IMR-90 (cell line): ENCODE results near the gene DAGLA. TPM values are rescaled to one million over a fixed set of nuclear protein-coding genes. Genes with fewer than 3 reads are reported as not detected.

ENCODE experiments used
- ATAC-seq: fragments of 200-7000 bp; cut with Tn5 transposase; 2 replicates; pipeline ENCODE4 v1.9.1; 2020; ENCODE audit warnings: low read depth, mild to moderate bottlenecking, moderate library complexity
- BruUV-seq: library from RNA; stranded (reverse); fragments of 400-500 nt; replicated peaks from 2 replicates; lab custom pipeline; 2021; lab: Mats Ljungman, UMichigan
- CTCF ChIA-PET: fragments of 300-600 bp; formaldehyde crosslinking; extraction: SDS; loops from one replicate; lab custom pipeline; 2021; ENCODE audit warnings: antibody characterized with exemption; lab: Yijun Ruan, JAX
- POLR2A ChIA-PET: fragments of 300-600 bp; sonication (Branson Sonifier 250); formaldehyde crosslinking; loops from one replicate; lab custom pipeline; 2022; ENCODE audit warnings: antibody characterized with exemption; ENCODE audit not compliant: unreplicated experiment; lab: Charles Lee
- DNase-seq: peaks from one replicate; pipeline ENCODE4 v3.0.0; 2013
- H2AFZ ChIP-seq: replicated peaks from 2 replicates; pipeline ENCODE3; 2013; ENCODE audit warnings: low read length, mild to moderate bottlenecking; ENCODE audit not compliant: poor library complexity
- H2AK5ac ChIP-seq: 2 replicates; pipeline ENCODE4 v1.6.1; 2013; ENCODE audit warnings: low read depth, low read length, inconsistent platforms
- H2AK9ac ChIP-seq: replicated peaks from 2 replicates; pipeline ENCODE3; 2013; ENCODE audit warnings: mild to moderate bottlenecking, low read depth, low read length, moderate library complexity; ENCODE audit not compliant: poor library complexity
- H2BK120ac ChIP-seq: 2 replicates; pipeline ENCODE4 v1.6.1; 2013; ENCODE audit warnings: low read depth, low read length, inconsistent platforms
- H2BK15ac ChIP-seq: 3 replicates; pipeline ENCODE4 v1.6.1; 2013; ENCODE audit warnings: low read depth, low read length, inconsistent platforms
- H2BK20ac ChIP-seq: 2 replicates; pipeline ENCODE4 v1.6.1; 2013; ENCODE audit warnings: low read depth, mild to moderate bottlenecking, inconsistent platforms, low read length, moderate library complexity
- H2BK5ac ChIP-seq: 2 replicates; pipeline ENCODE4 v1.6.1; 2013; ENCODE audit warnings: mild to moderate bottlenecking, low read depth, low read length, inconsistent platforms; ENCODE audit not compliant: poor library complexity, severe bottlenecking
- H3K14ac ChIP-seq: replicated peaks from 2 replicates; pipeline ENCODE4 v1.6.1; 2013; ENCODE audit warnings: low read depth, low read length, inconsistent platforms
- H3K18ac ChIP-seq: 2 replicates; pipeline ENCODE4 v1.6.1; 2013; ENCODE audit warnings: low read depth, low read length, control low read depth
- H3K23ac ChIP-seq: 2 replicates; pipeline ENCODE4 v1.6.1; 2013; ENCODE audit warnings: low read depth, low read length, inconsistent platforms
- H3K27ac ChIP-seq: 2 replicates; pipeline ENCODE4 v1.5.1; 2013; ENCODE audit warnings: mild to moderate bottlenecking, control low read depth, low read length; ENCODE audit not compliant: insufficient read depth
- H3K27me3 ChIP-seq: 2 replicates; pipeline ENCODE4 v1.6.1; 2013; ENCODE audit warnings: low read length; ENCODE audit not compliant: control insufficient read depth, insufficient read depth
- H3K36me3 ChIP-seq: 2 replicates; pipeline ENCODE4 v1.6.1; 2013; ENCODE audit warnings: low read length, mixed read lengths; ENCODE audit not compliant: control insufficient read depth, insufficient read depth
- H3K4ac ChIP-seq: 2 replicates; pipeline ENCODE4 v1.6.1; 2013; ENCODE audit warnings: low read depth, low read length, inconsistent platforms
- H3K4me1 ChIP-seq: 2 replicates; pipeline ENCODE4 v1.6.1; 2013; ENCODE audit warnings: low read length, mixed read lengths; ENCODE audit not compliant: control insufficient read depth, insufficient read depth
- H3K4me2 ChIP-seq: 2 replicates; pipeline ENCODE4 v1.6.1; 2013; ENCODE audit warnings: low read depth, mild to moderate bottlenecking, control low read depth, low read length, moderate library complexity
- H3K4me3 ChIP-seq: 2 replicates; pipeline ENCODE4 v1.5.1; 2013; ENCODE audit warnings: low read depth, mild to moderate bottlenecking, control low read depth, low read length, moderate library complexity; ENCODE audit not compliant: insufficient read depth
- H3K56ac ChIP-seq: 2 replicates; pipeline ENCODE4 v1.6.1; 2013; ENCODE audit warnings: low read length, inconsistent platforms; ENCODE audit not compliant: insufficient read depth; ENCODE audit errors: extremely low read depth
- H3K79me1 ChIP-seq, 2 experiments: 2 replicates each; pipeline ENCODE4 v1.6.1; 2013; ENCODE audit warnings: low read length in 2 of 2, inconsistent platforms in 1 of 2, low read depth in 1 of 2
- H3K9ac ChIP-seq: 2 replicates; pipeline ENCODE4 v1.6.1; 2013; ENCODE audit warnings: low read depth, low read length, control low read depth
- H3K9me1 ChIP-seq: 2 replicates; pipeline ENCODE4 v1.6.1; 2013; ENCODE audit warnings: low read length, inconsistent platforms; ENCODE audit not compliant: insufficient read depth
- H3K9me3 ChIP-seq: 2 replicates; pipeline ENCODE4 v1.6.1; 2013; ENCODE audit warnings: low read length; ENCODE audit not compliant: control insufficient read depth, insufficient read depth
- H4K20me1 ChIP-seq: 2 replicates; pipeline ENCODE4 v1.6.1; 2013; ENCODE audit warnings: low read length, inconsistent platforms; ENCODE audit not compliant: insufficient read depth
- H4K5ac ChIP-seq: 2 replicates; pipeline ENCODE4 v1.6.1; 2013; ENCODE audit warnings: mild to moderate bottlenecking, low read depth, low read length, control low read depth
- H4K8ac ChIP-seq, 2 experiments: 2 replicates each; pipeline ENCODE4 v1.6.1; 2013; ENCODE audit warnings: low read depth in 2 of 2, low read length in 2 of 2, control low read depth in 1 of 2, inconsistent platforms in 1 of 2
- H4K91ac ChIP-seq: 2 replicates; pipeline ENCODE4 v1.6.1; 2013; ENCODE audit warnings: low read depth, low read length, inconsistent platforms; ENCODE audit not compliant: insufficient read depth
- BHLHE40 ChIP-seq: fragments of 150-350 bp; IDR thresholded peaks from 2 replicates; pipeline ENCODE4 v1.6.1; 2016; ENCODE audit warnings: mild to moderate bottlenecking, low read depth, low read length
- CEBPB ChIP-seq: IDR thresholded peaks from 2 replicates; pipeline ENCODE4 v1.6.1; 2012; ENCODE audit warnings: low read depth, low read length, improper control_type of control experiment
- CHD1 ChIP-seq: IDR thresholded peaks from 2 replicates; pipeline ENCODE4 v1.6.1; 2012; ENCODE audit warnings: low read depth, low read length, improper control_type of control experiment
- CTCF ChIP-seq: conservative IDR thresholded peaks from 2 replicates; pipeline ENCODE4 v1.5.1; 2012; ENCODE audit warnings: mild to moderate bottlenecking, low read depth, low read length, improper control_type of control experiment
- ELK1 ChIP-seq: fragments of 150-350 bp; IDR thresholded peaks from 2 replicates; pipeline ENCODE4 v1.6.1; 2016; ENCODE audit warnings: low read depth, mild to moderate bottlenecking, low read length, moderate library complexity, borderline replicate concordance
- FOS ChIP-seq: fragments of 150-350 bp; IDR thresholded peaks from 2 replicates; pipeline ENCODE4 v1.6.1; 2016; ENCODE audit warnings: low read depth, low read length
- MAFK ChIP-seq: IDR thresholded peaks from 2 replicates; pipeline ENCODE4 v1.6.1; 2012; ENCODE audit warnings: low read depth, low read length, improper control_type of control experiment
- MXI1 ChIP-seq: IDR thresholded peaks from 2 replicates; pipeline ENCODE4 v1.6.1; 2012; ENCODE audit warnings: low read depth, mild to moderate bottlenecking, low read length, moderate library complexity, borderline replicate concordance
- NFE2L2 ChIP-seq: fragments of 150-350 bp; IDR thresholded peaks from 2 replicates; pipeline ENCODE4 v1.6.1; 2016; ENCODE audit warnings: low read depth, mild to moderate bottlenecking, low read length
- RFX5 ChIP-seq: IDR thresholded peaks from 2 replicates; pipeline ENCODE4 v1.8.0; 2012; ENCODE audit warnings: low read depth, mild to moderate bottlenecking, low read length, moderate library complexity
- SMC3 ChIP-seq: fragments of 150-350 bp; IDR thresholded peaks from 2 replicates; pipeline ENCODE4 v1.6.1; 2016; ENCODE audit warnings: low read depth, mild to moderate bottlenecking, antibody characterized with exemption, low read length, moderate library complexity
- USF2 ChIP-seq: fragments of 150-350 bp; IDR thresholded peaks from 2 replicates; pipeline ENCODE4 v1.6.1; 2017; ENCODE audit warnings: mild to moderate bottlenecking, antibody characterized with exemption, low read length, low read depth
- whole genome bisulfite sequencing, 2 experiments: methylation state at CpG; one replicate each; pipeline versions ENCODE4 v1.1.5 to v1.1.7; 2013; ENCODE audit warnings: missing lambda C conversion rate in 2 of 2; ENCODE audit not compliant: insufficient read length in 1 of 2; ENCODE audit errors: extremely low coverage in 2 of 2; 5-methylcytosine and 5-hydroxymethylcytosine counted together
- dilution Hi-C: fragments of 300-500 bp; cut with HindIII; formaldehyde crosslinking; loops from one replicate; pipeline ENCODE4 v1.14.3; 2018; ENCODE audit warnings: low sequenced_read_pairs; ENCODE audit not compliant: unreplicated experiment
- in situ Hi-C: fragments of 300-500 bp; cut with MboI; formaldehyde crosslinking; loops from 3 replicates; pipeline ENCODE4 v1.14.3; 2019; ENCODE audit warnings: low sequenced_read_pairs, inconsistent platforms, mixed read lengths
- intact Hi-C: fragments of 100-400 bp; cut with micrococcal nuclease; formaldehyde crosslinking; loops from 2 replicates; pipeline ENCODE4 v1.10.0; 2022
- polyA plus RNA-seq, 3 experiments: library from polyadenylated mRNA; depleted of rRNA; stranded (reverse); fragments of >200 nt; gene quantifications; 2 replicates each; pipeline ENCODE4 v1.2.3, GENCODE V29; 2012; ENCODE audit warnings: low replicate concordance in 1 of 3
- total RNA-seq: library from RNA; depleted of rRNA; stranded (reverse); fragments of >200 nt; gene quantifications from 2 replicates; pipeline ENCODE4 v1.2.3, GENCODE V29; 2012

Gene DAGLA
- total and polyA plus RNA-seq, 2 of the 4 experiments (the other 2 are of a cell fraction), result 0.90 to 3.8 TPM

GRCh38 chr11:61706452-61707400 is 26.5 kb downstream of the DAGLA start (continued):
- no peak for TF ChIP-seq BHLHE40

- Histone ChIP-seq H3K27me3 (peaks cover 18% of the 10 kb centered on the region; the same call in 1 of the 2 replicates), H3K9me1 (no peaks in the 10 kb centered on the region), H3K9me3 (no peaks in the 10 kb centered on the region), H3K27ac (no peak overlapping the region), H3K4me3 (no peak overlapping the region), H3K9ac (no peak overlapping the region), H3K36me3 (no peaks in the 10 kb centered on the region), H3K56ac (no peak overlapping the region), H2BK15ac (no peak overlapping the region), H3K18ac (no peak overlapping the region), H3K4me2 (no peak overlapping the region), H3K4ac (no peak overlapping the region), H2AK5ac (no peak overlapping the region), H2BK5ac (no peak overlapping the region), H2BK20ac (no peak overlapping the region), H2BK120ac (no peak overlapping the region), H2AK9ac (no peak overlapping the region), H3K79me1 (no peaks in the 10 kb centered on the region), H3K23ac (no peak overlapping the region), H4K8ac (no peak overlapping the region), H4K20me1 (no peaks in the 10 kb centered on the region), H3K4me1 (no peaks in the 10 kb centered on the region), H4K91ac (no peak overlapping the region), H3K14ac (no peak overlapping the region), H4K5ac (no peak overlapping the region), H2AFZ (no peak overlapping the region)
- dilution Hi-C loops (no loop called here), intact Hi-C loops (no loop called here), in situ Hi-C loops (no loop called here)
- CTCF ChIA-PET, result no interaction called here
- ATAC-seq (no peak), DNase-seq (no peak)
- POLR2A ChIA-PET, result no interaction called here
- BruUV-seq, result no TSS peak
- WGBS, 2 experiments, result 90% methylated on average over 5 of the region's 9 CpGs; no CpG with 5 or more reads in 1 of the 2 experiments
- no peak for TF ChIP-seq MXI1
- no peak for TF ChIP-seq BHLHE40
- no peak for TF ChIP-seq FOS
- no peak for TF ChIP-seq CTCF
- no peak for TF ChIP-seq CHD1
- TF ChIP-seq SMC3, result no peak
- TF ChIP-seq RFX5, result no peak
- no peak for TF ChIP-seq CEBPB
- no peak for TF ChIP-seq MAFK
- TF ChIP-seq NFE2L2, result no peak
- TF ChIP-seq USF2, result no peak
- no peak for TF ChIP-seq ELK1
These were observed 27.4 kb downstream of the DAGLA start for GRCh38 chr11:61707574-61707973.
